B cell (primary cell): ENCODE data around the gene AHRR. TPM values are rescaled to one million over a fixed set of nuclear protein-coding genes. Genes with fewer than 3 reads are reported as not detected.

Source experiments
- ATAC-seq: fragments of 200-7000 bp; cut with Tn5 transposase; one replicate; pipeline ENCODE4 v1.10.0; 2021; ENCODE audit warnings: low read depth, mild to moderate bottlenecking, moderate number of reproducible peaks, moderate library complexity
- CTCF ChIA-PET: fragments of 350-600 bp; sonication (Branson Sonifier 250); formaldehyde crosslinking; loops from one replicate; lab custom pipeline; 2021; ENCODE audit warnings: antibody characterized with exemption, inconsistent platforms; lab: Charles Lee
- POLR2A ChIA-PET: fragments of 350-600 bp; sonication (Branson Sonifier 250); formaldehyde crosslinking; loops from one replicate; lab custom pipeline; 2021; ENCODE audit warnings: antibody characterized with exemption; lab: Charles Lee
- DNase-seq: peaks from one replicate; pipeline ENCODE4 v3.0.0; 2013
- H2AFZ ChIP-seq: 2 replicates; pipeline ENCODE4 v1.6.1; 2012; ENCODE audit warnings: mild to moderate bottlenecking, low read depth, low read length; ENCODE audit not compliant: insufficient read depth, poor library complexity, severe bottlenecking
- H3K27ac ChIP-seq, 2 donors: 1 replicate in 1 of 2; 2 replicates in 1 of 2; pipeline ENCODE4 v1.5.1; 2012 to 2013; ENCODE audit warnings: low read length in 2 of 2, mild to moderate bottlenecking in 2 of 2, moderate library complexity in 1 of 2
- H3K27me3 ChIP-seq, 4 experiments: fragments of 200-600 bp in 1 of 4; sonication (generic) in 1 of 4; replicated peaks in 1 of 4; 1 replicate in 2 of 4; 2 replicates in 2 of 4; pipeline versions ENCODE4 v1.6.1 to v1.7.0; 2013 to 2016; ENCODE audit warnings: low read length in 3 of 4, mild to moderate bottlenecking in 2 of 4, mixed read lengths in 1 of 4, moderate library complexity in 1 of 4; ENCODE audit not compliant: insufficient read depth in 4 of 4, control insufficient read depth in 3 of 4; ENCODE audit errors: control extremely low read depth in 1 of 4
- H3K36me3 ChIP-seq, 2 experiments: replicated peaks in 1 of 2; 1 replicate in 1 of 2; 2 replicates in 1 of 2; pipeline versions ENCODE4 v1.6.1 to v1.7.1; 2013; ENCODE audit warnings: low read length in 1 of 2; ENCODE audit not compliant: insufficient read depth in 2 of 2, control insufficient read depth in 1 of 2; ENCODE audit errors: control extremely low read depth in 1 of 2, extremely low read depth in 1 of 2
- H3K4me1 ChIP-seq, 2 donors: fragments of 200-600 bp in 1 of 2; sonication (generic) in 1 of 2; 1 replicate in 1 of 2; 2 replicates in 1 of 2; pipeline versions ENCODE4 v1.5.1 to v1.6.1; 2013 to 2017; ENCODE audit warnings: low read length in 2 of 2; ENCODE audit not compliant: control insufficient read depth in 2 of 2, insufficient read depth in 2 of 2
- H3K4me2 ChIP-seq: replicated peaks from 2 replicates; pipeline ENCODE3; 2012; ENCODE audit warnings: mild to moderate bottlenecking, low read depth, low read length; ENCODE audit not compliant: poor library complexity, severe bottlenecking
- H3K4me3 ChIP-seq, 5 experiments: fragments of 200-600 bp in 1 of 5; sonication (generic) in 1 of 5; 1 replicate in 3 of 5; 2 replicates in 2 of 5; pipeline versions ENCODE4 v1.5.1 to v1.7.0; 2011 to 2016; ENCODE audit warnings: low read length in 4 of 5, mild to moderate bottlenecking in 4 of 5, low read depth in 2 of 5, control low read depth in 1 of 5, moderate library complexity in 1 of 5; ENCODE audit not compliant: insufficient read depth in 1 of 5; ENCODE audit errors: control extremely low read depth in 1 of 5, extremely low read depth in 1 of 5
- H3K79me2 ChIP-seq: fragments of 200-600 bp; sonication (generic); one replicate; pipeline ENCODE4 v1.6.0; 2016; ENCODE audit warnings: low read length; ENCODE audit not compliant: control insufficient read depth, insufficient read depth
- H3K9ac ChIP-seq: fragments of 200-600 bp; sonication (generic); 2 replicates; pipeline ENCODE4 v1.6.1; 2017; ENCODE audit warnings: mild to moderate bottlenecking, low read length, moderate library complexity
- H3K9me3 ChIP-seq, 3 donors: one replicate each; pipeline versions ENCODE4 v1.6.1 to v1.7.1; 2013; ENCODE audit warnings: low read length in 2 of 3; ENCODE audit not compliant: control insufficient read depth in 2 of 3, insufficient read depth in 1 of 3; ENCODE audit errors: control extremely low read depth in 1 of 3
- H4K20me1 ChIP-seq: 2 replicates; pipeline ENCODE4 v1.6.0; 2012; ENCODE audit warnings: mild to moderate bottlenecking, low read length; ENCODE audit not compliant: insufficient read depth, control insufficient read depth, poor library complexity, severe bottlenecking
- H3K27ac Mint-ChIP-seq: one replicate; pipeline ENCODE4 v1.8.0; 2021; ENCODE audit warnings: mixed read lengths
- H3K27me3 Mint-ChIP-seq: one replicate; pipeline ENCODE4 v1.8.0; 2021; ENCODE audit warnings: mixed read lengths
- H3K4me1 Mint-ChIP-seq: one replicate; pipeline ENCODE4 v1.8.0; 2021; ENCODE audit warnings: mixed read lengths
- H3K4me3 Mint-ChIP-seq: one replicate; pipeline ENCODE4 v1.8.0; 2021; ENCODE audit warnings: mixed read lengths
- H3K9me3 Mint-ChIP-seq: one replicate; pipeline ENCODE4 v1.8.0; 2022; ENCODE audit warnings: mixed read lengths; ENCODE audit not compliant: insufficient read depth
- CTCF ChIP-seq: fragments of 200-600 bp; IDR thresholded peaks from one replicate; pipeline ENCODE4 v1.8.0; 2022; ENCODE audit warnings: antibody characterized with exemption, mild to moderate bottlenecking
- EZH2 ChIP-seq: IDR thresholded peaks from 2 replicates; pipeline ENCODE4 v1.6.1; 2012; ENCODE audit warnings: borderline replicate concordance, low read depth, mild to moderate bottlenecking, moderate library complexity, low read length; ENCODE audit not compliant: insufficient read depth, poor library complexity, severe bottlenecking
- WGBS: methylation state at CpG from one replicate; pipeline ENCODE4 v1.1.5; 2013; ENCODE audit warnings: missing lambda C conversion rate; ENCODE audit not compliant: insufficient coverage; 5-methylcytosine and 5-hydroxymethylcytosine counted together
- intact Hi-C: fragments of 100-400 bp; cut with micrococcal nuclease; formaldehyde crosslinking; loops from one replicate; pipeline ENCODE4 v1.10.0; 2022
- polyA plus RNA-seq: library from polyadenylated mRNA; depleted of rRNA; stranded (reverse); fragments of >200 nt; gene quantifications from 2 replicates; pipeline ENCODE4 v1.2.3, GENCODE V29; 2012
- total RNA-seq, 2 donors: library from RNA; stranded (reverse); fragments of 120-200 nt in 1 of 2; gene quantifications; 1 replicate in 1 of 2; 2 replicates in 1 of 2; pipeline versions ENCODE4 v1.2.3 to v1.2.4, GENCODE V29; 2013 to 2022

Gene AHRR
- total and polyA plus RNA-seq, 2 donors (not counting 1 experiment from before 2014, with no cell fraction given), result 0.13 to 1.7 TPM

- Histone ChIP-seq H3K79me2 (no peaks in the 10 kb centered on the region), H3K4me2 (no peak overlapping the region), H3K9ac (no peak overlapping the region), H3K4me3 (no peak overlapping the region), H2AFZ (no peak overlapping the region), H3K9me3 (peaks cover 0 to 14% (median 0%) of the 10 kb centered on the region in 3 donors), H4K20me1 (peaks cover 9% of the 10 kb centered on the region), H3K36me3 (no peaks in the 10 kb centered on the region), H3K27me3 (peaks cover 0 to 85% (median 7%) of the 10 kb centered on the region in 4 experiments), H3K4me1 (peaks cover 10 to 11% of the 10 kb centered on the region in 2 donors), H3K27ac (no peak overlapping the region)
- Mint-ChIP-seq H3K4me3 (no peak overlapping the region), H3K4me1 (peaks cover 5% of the 10 kb centered on the region), H3K27ac (no peak overlapping the region), H3K27me3 (peaks cover 30% of the 10 kb centered on the region), H3K9me3 (no peaks in the 10 kb centered on the region)
- ChIA-PET POLR2A (no interaction called here), CTCF (no interaction called here)
- ATAC-seq, result no peak
- no peak for DNase-seq
- 93% methylated on average over 32 of the region's 34 CpGs for WGBS
- intact Hi-C loops, result no loop called here
- TF ChIP-seq EZH2, result no peak
- no peak for TF ChIP-seq CTCF
These were observed 158.2 kb downstream of the AHRR start for GRCh38 chr5:479566-480319.

- no peaks in the 10 kb centered on the region for H3K79me2 ChIP-seq
- no peaks in the 10 kb centered on the region for H3K36me3 ChIP-seq
- ChIA-PET POLR2A (no interaction called here), CTCF (no interaction called here)
- TF ChIP-seq CTCF, result no peak
- no peak for TF ChIP-seq EZH2
- ATAC-seq (no peak), DNase-seq (no peak)
- 94% methylated on average over 21 of the region's 23 CpGs for WGBS
- peaks cover 0 to 11% (median 0%) of the 10 kb centered on the region in 3 donors for H3K9me3 ChIP-seq
- peaks cover 0 to 80% (median 7%) of the 10 kb centered on the region in 4 experiments for H3K27me3 ChIP-seq
- Mint-ChIP-seq H3K9me3 (no peaks in the 10 kb centered on the region), H3K4me1 (no peaks in the 10 kb centered on the region), H3K27ac (no peak overlapping the region), H3K27me3 (peaks cover 32% of the 10 kb centered on the region), H3K4me3 (no peak overlapping the region)
- no peak overlapping the region for H3K27ac ChIP-seq
- H3K4me1 ChIP-seq, result peaks cover 5 to 10% of the 10 kb centered on the region in 2 donors
- H3K4me3 ChIP-seq, result no peak overlapping the region
- no peak overlapping the region for H3K4me2 ChIP-seq
- no peak overlapping the region for H2AFZ ChIP-seq
- H4K20me1 ChIP-seq, result no peaks in the 10 kb centered on the region
- H3K9ac ChIP-seq, result no peak overlapping the region
- intact Hi-C loops, result no loop called here
These were observed 159.8 kb downstream of the AHRR start for GRCh38 chr5:481347-481746.
